ENCODE data around the gene ARHGAP29.

Gene ARHGAP29

GRCh38 chr1:94259635-94260289, 22.4 kb upstream of the ARHGAP29 start:
- DNase-seq, result no peak

- DNase-seq, result no peak
Measured at GRCh38 chr1:94258873-94259331, 21.5 kb upstream of the ARHGAP29 start.

GRCh38 chr1:94257444-94257843, 20.1 kb upstream of the ARHGAP29 start:
- DNase-seq, result no peak

DNA sequence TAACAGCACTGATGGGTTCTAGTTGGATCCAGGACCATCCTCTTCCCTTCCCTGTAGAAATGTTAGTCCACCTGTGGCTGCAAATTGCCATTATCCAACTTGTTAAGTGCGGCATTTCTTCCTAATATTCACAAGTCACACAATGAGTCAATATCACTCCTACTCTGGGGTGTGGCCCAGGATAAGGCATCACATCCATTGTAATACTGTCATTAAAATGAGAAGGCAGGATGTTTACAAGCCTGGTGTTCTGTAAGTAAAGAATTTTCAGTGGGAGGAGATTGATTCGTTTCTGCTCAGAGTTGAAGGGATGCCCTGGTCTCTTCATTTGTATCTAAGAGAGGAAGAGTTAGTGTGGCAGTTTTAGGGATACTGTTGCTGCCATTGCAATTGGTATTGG, 18.1 kb upstream of the ARHGAP29 start:
- no peak for DNase-seq

DNA sequence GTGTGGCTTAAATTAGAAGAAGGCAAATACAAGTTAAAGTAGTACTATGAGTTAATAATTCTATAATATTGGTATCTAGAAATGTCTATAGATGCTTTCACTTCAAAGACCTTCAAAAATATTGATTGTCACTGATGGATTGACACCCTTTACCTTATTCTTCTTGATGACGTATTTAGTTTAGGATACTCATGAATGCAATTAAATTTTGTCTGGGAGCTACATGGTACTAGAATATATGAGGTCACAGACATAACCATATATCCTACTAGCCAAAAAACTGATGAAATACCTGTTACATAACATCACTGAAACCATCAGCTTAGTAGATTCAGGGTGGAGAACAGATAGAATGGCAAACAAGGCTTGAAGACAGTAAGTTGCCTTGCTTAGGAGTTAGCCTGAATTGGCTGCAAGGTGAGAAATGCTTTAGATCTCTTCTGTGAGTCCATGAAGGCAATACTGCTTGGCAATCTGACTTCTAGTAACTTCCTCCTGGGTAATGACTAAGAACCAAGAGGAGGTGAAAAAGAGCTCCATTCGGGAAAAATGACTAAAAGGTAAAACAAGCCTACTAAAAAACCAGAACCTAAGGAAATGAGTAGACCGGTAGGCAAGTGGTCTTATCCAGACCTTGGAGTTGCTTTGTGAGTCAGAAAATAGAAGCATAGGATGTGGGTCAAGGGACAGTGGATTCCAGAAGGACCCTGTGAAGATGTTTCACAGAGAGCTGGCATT, 16.9 kb upstream of the ARHGAP29 start:
- no peak for DNase-seq

GRCh38 chr1:94253456-94254017, 16.2 kb upstream of the ARHGAP29 start:
- DNase-seq, result no peak

DNA sequence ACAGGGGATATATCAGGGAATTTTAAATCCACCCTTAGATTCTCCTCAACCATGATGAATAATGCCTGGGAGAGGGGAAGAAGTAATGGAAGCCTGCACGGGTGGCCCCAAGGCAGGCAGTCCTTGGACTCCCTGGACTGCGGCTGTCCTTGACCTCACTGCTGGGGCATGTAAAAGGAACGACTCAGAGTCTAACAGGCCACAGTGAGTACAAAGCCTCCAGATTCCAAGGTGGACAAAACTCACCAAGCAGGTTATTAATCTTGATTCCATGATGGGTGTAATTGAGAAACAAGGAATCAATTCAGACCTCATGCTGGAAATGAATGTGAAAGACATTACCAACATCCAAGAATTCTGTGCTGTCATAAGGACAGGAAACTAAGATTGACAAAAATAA, 13.0 kb upstream of the ARHGAP29 start:
- DNase-seq, result no peak

DNA sequence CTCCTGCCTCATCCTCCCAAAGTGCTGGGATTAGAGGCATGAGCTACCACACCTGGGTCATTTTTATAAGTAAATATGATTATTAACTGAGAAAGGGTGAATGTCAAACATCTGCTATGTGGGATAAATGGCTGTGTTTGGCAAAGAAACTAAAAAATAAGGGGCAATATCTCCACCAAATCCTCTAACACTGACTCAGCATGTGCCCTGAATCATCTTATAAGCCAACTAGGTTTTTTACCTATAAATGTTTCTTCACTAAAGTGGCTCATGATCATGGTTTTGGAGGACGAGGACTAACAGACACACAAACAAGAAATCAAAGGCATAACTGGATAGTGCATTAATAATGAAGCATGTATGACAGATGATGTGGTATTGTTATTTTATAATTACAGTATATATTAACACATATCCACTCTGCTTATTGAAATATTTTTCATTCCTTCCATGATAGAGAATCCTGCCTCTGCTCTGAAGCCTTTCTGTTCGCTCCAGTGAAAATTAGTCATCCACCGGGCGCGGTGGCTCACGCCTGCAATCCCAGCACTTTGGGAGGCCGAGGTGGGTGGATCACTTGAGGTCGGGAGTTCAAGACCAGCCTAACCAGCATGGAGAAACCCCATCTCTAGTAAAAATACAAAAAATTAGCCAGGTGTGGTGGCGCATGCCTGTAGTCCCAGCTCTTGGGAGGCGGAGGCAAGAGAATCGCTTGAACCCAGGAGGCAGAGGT, 11.7 kb upstream of the ARHGAP29 start:
- no peak for DNase-seq

GRCh38 chr1:94247138-94248094, 10.0 kb upstream of the ARHGAP29 start:
- peak; percentile 35 for DNase-seq

DNA sequence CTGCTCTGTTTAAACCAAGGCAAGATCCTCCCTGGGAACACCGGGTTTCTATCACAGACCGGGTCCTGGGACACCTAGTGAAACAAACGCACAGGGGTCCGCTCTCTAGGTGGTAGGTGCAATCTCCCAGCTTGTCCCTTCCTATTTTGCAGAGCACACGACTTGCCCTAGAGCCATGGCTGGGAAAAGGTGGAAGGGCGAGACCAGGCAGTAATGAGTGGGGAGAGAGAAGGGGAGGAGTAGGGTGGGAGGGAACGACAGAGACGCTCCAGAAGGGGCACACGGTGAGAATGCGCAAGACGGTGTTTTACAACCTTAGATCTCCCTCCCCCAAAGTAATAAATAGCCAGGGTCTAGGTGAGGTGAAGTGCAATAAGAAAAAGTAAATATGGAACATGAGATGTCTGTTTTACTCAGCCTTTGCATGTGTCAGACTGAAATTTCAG, 9.3 kb upstream of the ARHGAP29 start:
- no peak for DNase-seq

DNA sequence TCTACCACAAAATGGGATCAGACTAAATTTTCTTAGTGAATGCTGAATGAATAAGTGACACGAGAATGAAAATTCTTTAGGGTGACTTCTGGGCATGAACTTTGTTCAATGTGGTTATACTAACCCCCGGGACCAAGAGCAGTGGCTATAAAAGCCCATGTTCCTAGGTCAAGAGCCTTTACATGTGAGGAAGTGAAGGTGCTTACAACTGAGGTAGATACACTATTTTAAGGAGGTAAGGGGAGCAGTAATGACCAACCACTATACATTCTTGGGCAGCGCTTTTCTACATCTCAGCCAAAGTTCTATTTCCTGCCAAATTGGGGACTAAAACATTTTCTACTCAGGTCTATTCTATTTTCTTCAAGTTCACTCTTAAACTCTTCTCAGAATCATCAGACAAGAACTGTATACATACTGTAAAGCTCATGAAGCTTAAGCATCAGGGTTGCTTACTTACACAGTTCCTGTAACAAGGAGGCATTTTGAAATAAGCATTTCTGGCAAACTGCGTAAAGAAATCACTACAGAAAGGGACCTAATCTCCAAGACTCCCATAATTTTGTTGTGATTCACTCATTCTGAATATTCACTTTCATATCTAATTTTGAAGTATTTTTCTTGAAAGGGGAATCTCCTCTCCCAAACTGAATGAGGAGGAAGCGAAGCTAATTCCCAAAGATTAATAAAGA, 8.5 kb upstream of the ARHGAP29 start:
- no peak for DNase-seq

DNA sequence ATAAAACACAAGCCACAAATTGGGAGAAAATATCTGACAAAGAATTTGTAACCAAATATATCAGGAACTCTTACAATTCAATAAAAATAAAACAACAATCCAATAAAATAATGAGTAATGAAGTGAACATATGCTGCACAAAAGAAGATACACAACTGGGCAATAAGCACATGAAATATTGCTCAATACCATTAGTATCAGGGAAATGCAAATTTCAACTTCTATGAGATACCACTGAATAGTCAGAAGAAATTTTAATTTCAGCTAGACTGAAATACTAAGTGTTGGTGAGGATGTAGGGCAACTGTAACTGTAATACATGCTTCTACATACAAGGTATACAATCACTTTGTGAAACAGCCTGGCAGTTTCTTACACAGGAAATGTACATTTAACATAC, 7.4 kb upstream of the ARHGAP29 start:
- DNase-seq, result no peak

GRCh38 chr1:94243665-94244064, 6.3 kb upstream of the ARHGAP29 start:
- DNase-seq, result no peak

- peak; percentile 3 for DNase-seq
Measured at GRCh38 chr1:94240822-94241221, 3.4 kb upstream of the ARHGAP29 start.

GRCh38 chr1:94239796-94240195, 2.4 kb upstream of the ARHGAP29 start:
- DNase-seq, result no peak

- DNase-seq, result no peak
Measured at GRCh38 chr1:94239051-94239450, 1.7 kb upstream of the ARHGAP29 start.

DNA sequence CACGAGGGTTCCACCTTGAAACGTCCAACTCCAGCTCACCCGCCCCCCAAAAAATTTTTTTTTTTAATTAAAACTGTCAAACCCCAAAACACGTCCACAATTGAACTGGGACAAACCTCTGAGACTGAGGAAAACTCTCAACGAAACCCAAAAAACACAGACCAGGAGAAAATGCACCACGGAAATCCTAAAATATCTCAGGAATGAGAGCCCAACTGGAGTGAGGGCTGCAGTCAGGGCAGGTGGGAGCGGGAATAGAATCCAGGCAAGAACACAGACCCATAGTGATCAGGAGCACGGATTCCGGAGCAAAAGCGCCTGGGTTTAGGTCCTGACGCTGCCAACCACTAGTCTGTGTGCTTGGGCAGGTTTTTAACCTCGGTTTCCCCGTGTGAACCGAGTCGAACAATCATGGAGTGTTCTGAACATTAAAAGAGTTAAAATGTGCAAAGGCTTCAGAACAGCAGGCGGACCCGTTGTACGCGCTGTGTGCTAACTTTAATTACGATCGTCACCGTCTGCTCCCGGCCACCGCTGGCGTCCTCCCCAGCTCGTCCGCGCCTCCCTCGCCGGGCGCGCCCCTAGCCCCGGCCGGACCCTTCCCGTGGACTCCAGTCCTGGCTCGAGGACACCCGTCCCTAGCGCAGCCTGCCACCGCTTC, 624 bp downstream of the ARHGAP29 start:
- peak; percentile 35 for DNase-seq

GRCh38 chr1:94236013-94236491, 1.3 kb downstream of the ARHGAP29 start:
- no peak for DNase-seq

- DNase-seq, result no peak
Measured at GRCh38 chr1:94235189-94236012, 2.0 kb downstream of the ARHGAP29 start.

- no peak for DNase-seq
Measured at GRCh38 chr1:94234615-94235014, 2.8 kb downstream of the ARHGAP29 start.
